ENCODE data around the gene KIF7.
"Not testable (repeated sequence)": the region's sequence is repeated elsewhere in the genome, so short reads cannot be mapped to it uniquely, and the experiment has no call there.

Gene KIF7

DNA sequence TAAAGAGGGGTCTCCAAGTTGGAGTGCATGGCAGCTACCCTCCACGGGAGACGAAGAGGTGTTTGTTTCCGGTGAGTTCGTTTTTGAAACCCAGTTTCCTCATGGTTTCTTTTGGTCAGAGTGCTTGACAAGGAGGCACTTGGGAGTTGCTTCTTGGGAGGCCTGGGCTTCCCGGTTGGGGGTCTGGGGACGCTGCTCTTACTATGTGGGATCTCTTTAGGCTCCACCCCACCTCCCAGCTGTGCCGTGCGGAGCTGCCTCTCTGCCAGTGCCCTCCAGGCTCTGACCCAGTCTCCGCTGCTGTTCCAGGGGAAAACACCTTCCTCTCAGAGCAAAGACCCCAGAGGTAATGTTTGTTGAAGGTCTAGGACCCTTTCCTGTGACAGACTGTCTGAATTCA, 29.6 kb downstream of the KIF7 start:
- DNase-seq: no peak

DNA sequence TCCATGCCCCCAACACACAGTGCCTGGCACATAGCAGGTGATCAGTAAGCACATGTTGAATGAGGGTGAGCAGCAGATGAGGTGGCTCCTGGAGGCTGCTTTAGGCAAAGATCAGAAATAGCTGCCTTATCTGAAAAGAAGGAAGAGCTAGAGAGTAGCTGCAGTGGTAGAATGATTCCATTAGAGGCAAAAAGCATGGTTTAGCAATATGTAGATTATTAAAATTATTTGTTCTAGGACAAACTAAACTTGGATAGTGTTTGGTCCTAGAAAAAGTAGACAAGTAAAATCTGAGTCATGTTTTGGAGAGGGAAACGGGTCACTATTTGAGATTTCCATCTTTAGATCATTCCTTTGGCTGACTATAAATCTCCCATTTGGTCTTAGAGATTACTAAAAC, 32.1 kb downstream of the KIF7 start:
- DNase-seq: no peak

DNA sequence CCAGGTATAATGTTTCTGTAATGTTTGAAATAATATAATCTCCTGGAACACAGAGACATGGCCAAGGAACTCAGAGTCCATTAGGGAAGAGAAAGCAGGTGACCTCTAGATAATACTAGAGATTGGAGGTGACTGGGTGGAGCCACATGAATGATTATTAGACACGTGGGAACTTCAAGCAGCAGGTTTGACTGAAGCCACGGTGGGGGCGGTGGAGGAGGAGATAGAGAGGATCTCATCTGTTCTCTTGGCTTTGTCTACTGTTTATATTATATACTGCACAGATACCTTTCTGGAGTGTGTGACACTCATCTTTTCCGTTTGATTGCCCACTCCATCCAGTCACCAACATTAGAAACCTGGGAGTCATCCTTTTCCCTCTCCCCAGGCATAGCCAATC, 33.7 kb downstream of the KIF7 start:
- DNase-seq: no peak

DNA sequence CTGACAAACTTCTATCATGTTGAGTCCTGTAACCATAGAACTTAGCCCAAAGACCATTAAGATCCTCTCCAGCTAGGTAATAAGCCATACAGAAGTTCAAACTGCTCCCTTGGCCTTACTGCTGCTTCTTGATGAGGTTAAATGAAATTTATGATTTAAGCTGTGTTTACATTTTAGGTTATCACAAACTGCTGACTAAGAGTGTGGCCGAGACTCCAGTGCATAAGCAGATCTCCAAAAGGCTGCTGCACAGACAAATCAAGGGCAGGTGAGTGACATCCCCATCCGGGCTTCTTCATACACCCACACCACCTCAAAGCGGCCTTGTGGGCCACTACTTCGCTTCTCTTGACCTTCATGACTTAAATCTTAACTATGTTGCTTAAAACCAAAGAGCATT, 39.0 kb downstream of the KIF7 start:
- DNase-seq: no peak

DNA sequence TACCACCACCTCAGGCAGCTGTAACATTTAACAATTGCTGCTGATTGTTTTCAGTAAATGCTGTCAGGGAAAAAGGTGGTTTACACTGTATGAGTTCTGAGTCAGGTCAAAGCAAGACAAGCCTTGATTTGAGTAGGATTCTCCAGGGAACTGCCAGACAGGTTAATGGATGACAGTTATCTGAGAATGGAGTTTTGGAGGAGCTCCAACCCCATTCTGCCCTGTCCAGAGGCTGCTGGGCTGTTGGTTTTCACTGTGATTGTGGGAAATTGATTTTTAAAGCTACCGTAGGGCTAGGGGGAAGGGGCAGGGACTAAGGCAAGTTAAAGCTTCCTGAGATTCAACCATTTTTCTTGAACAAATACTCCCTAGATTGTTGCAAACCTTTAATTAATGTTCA, 40.1 kb downstream of the KIF7 start:
- no peak for DNase-seq

DNA sequence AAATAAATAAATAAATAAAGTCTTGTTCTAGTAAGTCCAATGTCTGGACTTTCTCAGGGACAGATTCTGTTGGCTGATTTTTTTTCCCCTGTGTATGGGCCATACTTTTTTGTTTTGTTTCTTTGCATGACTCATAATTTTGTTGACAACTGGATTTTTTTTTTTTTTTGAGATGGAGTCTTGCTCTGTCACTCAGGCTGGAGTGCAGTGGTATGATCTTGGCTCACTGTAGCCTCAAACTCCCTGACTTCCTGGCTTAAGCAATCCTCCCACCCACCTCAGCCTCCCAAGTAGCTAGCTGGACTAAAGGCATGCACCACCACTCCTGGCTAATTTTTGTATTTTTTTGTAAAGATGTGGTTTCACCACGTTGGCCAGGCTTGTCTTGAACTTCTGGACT, 41.1 kb downstream of the KIF7 start:
- DNase-seq: no peak

DNA sequence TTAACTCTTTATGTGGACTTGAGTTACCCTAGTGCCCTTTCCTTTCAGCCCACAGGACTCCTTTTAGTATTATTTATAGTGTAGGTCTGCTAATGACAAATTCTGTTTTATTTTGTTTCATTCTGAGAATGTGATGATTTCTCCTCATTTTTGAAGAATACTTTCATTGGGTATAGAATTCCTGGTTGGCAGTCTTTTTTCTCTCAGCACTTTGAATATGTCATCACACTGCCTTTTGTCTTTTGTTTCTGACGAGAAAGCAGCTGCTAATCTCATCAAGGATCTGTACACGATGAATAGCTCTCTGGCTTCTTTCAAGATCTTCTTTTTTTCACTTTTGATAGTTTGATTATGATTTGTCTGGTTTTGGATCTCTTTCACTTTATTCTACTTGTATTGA, 42.2 kb downstream of the KIF7 start:
- no peak for DNase-seq

DNA sequence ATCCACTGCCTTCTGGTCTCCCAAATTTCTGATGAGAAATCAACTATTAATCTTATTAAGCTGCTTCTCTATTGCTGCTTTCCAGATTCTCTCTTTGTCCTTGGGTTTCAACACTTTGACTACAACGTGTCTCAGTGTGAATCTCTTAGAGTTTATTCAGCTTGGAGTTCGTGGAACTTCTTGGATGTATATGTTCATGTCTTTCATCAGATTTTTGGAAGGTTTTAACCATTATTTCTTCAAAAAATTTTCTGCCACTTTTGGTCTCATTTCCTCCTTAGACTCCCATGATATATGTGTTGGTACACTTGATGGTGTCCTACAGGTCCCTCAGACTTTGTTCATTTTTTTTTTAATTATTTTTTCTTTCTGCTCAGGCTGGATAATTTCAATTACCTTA, 44.0 kb downstream of the KIF7 start:
- DNase-seq: no peak

DNA sequence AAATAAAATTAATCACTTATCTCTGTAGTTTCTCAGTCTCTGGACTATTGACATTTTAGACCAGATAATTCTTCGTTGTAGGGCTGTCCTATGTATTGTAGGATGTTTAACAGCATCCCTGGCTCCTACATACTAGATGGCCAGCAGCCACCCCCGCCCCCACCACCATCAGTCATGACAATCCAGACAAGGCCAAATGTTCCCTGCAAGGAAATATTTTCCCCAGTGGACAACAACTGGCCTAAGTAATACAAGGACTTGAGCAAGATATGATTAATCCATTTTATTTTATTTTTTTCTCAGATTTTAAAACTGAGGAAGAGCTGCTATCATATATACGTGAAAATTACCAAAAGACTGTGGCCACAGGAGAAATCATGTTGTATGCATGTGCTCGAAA, 56.2 kb downstream of the KIF7 start:
- DNase-seq: no peak

DNA sequence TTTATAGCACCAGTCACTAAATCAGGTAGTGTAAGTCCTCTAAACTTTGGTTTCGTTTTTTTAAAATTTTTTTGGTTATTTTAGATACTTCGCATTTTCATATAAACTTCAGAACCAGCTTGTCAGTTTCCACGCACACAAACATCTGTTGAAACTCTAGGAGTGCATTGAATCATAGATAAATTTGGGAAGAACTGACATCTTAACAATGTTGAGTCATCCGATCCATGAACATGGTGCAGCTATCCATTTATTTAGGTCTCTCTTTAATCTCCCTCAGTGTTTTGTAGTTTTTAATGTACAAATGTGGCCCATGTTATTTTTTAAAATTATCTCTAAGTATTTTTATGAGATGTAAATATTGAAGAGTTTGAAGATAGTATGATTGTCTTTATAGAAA, 62.2 kb downstream of the KIF7 start:
- no peak for DNase-seq

DNA sequence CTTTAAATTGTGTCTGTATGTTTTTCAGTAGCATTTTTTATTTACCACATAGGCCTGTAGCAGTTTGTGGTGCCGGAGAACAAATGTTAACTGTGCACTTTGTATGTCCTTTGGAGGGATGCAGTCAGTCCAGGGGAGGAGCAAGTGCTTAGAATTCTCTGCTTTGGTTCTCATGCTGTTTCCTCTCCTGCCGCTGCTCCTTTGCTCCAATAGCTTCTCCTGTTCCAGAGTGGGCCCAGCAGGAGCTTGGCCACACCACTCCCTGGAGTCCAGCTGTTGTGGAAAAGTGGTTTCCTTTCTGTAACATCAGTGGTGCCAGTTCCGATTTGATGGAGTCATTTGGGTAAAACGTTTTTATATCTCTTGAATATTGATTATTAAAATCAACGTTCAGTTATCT, 63.4 kb downstream of the KIF7 start:
- DNase-seq: no peak

DNA sequence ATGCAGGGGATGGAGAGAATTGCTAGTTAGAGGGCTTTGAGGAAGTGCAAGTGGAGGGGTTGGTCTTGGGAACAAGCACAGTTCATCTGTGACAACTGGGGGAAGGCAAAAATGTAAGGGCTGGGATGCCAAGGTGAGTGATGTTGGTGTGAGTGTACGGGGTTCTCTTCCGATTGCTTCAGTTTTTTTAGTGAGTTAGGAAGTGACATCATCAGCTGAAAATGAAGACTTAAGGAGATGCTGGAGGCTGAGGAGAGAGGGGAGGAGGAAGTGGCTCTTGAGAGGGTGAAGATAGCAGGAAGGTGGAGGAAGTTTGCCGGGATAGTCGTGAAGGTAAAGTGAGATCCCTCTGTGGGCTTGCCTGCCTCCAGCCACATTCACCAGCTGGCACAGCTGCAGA, 67.3 kb downstream of the KIF7 start:
- DNase-seq: no peak

DNA sequence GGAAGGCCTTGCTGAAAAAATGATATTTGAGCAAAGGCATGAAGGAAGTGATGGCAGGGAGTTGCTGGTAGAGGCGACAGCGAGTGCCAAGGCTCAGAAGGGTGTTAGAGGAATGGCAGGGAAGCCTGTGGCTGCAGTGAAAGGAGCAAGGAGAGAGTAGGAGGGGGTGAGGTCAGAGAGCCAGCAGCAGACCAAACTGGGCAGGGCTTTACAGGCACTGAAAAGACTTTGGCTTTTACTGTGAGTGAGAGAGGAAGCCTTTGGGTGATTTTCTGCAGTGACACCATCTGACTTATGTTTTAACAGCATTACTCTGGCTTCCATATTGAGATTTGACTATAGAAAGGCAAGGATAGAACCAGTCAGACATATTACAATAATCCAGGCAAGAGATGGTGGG, 68.6 kb downstream of the KIF7 start:
- no peak for DNase-seq

DNA sequence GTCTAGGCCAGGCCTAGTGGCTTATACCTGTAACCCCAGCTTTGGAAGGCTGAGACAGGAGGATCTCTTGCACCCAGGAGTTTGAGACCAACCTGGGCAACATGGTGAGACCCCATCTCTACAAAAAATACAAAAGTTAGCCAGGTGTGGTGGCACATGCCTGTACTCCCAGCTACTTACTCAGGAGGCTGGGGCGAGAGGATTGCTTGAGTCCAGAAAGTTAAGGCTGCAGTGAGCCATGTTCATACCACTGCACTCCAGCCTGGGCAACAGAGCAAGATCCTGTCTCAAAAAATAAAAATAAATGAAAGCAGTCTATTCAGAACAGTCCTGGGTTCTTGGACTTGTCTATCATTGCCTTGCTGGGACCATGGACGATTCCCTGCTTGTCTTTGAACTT, 74.5 kb downstream of the KIF7 start:
- DNase-seq: not testable (repeated sequence)

DNA sequence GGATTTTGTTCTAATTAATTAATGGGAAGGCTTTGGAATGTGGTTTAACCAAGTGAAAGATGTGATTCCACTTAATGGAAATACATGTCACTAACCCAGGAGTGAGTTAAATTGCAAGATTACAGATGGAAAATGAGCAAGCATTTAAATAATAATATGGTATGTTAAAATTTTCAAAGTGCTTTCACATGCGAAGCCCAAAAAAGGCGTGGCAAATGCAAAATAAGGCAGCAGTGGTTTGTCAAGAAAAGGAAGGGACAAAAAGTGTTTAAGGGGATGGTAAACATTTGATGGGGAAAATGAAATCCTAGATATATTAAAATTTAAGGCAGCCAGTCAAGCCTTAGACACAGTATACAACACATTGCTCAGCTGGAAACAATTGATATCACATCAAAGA, 77.1 kb downstream of the KIF7 start:
- no peak for DNase-seq

All from nucleus accumbens (tissue), 56 donors.